ENCODE data around the gene CGB7.

DNA sequence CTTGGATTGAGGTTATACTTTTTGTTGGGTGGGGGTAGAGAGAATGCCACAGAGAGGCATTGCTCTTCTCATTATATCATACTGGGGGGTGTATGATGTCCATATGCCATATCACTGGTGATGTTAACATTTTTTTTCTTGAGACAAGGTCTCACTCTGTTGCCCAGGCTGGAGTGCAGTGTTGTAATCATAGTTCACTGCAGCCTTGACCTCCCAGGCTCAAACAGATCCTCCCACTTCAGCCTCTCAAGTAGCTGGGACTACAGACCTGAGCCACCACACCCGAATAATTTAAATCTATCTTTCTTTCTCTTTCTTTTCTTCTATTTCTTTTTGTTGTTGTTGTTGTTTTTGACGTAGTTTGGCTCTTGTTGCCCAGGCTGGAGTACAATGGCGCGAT, 22.8 kb upstream of the CGB7 start:
- no peak for TF ChIP-seq EZH2 (IDR thresholded peaks at IDR 0.05; ENCODE audit: insufficient read depth, poor library complexity, severe bottlenecking)
- no peak for TF ChIP-seq EZH2phosphoT487 (IDR thresholded peaks at IDR 0.05; ENCODE audit: insufficient read depth, low read depth)
